Endothelial cell (in vitro differentiated cells): ENCODE results near the gene RASAL3. TPM values are rescaled to one million over a fixed set of nuclear protein-coding genes. Genes with fewer than 3 reads are reported as not detected.

ENCODE experiments used
- DNase-seq: peaks from one replicate; pipeline ENCODE4 v3.0.0; 2021; ENCODE audit warnings: low spot score
- H3K27ac Mint-ChIP-seq: one replicate; pipeline ENCODE4 v1.8.0; 2021; ENCODE audit warnings: mixed read lengths, inconsistent platforms; ENCODE audit not compliant: unreplicated experiment
- H3K27me3 Mint-ChIP-seq: one replicate; pipeline ENCODE4 v1.8.0; 2021; ENCODE audit warnings: mild to moderate bottlenecking, moderate library complexity, mixed read lengths, inconsistent platforms; ENCODE audit not compliant: unreplicated experiment
- H3K36me3 Mint-ChIP-seq: one replicate; pipeline ENCODE4 v1.8.0; 2021; ENCODE audit warnings: mild to moderate bottlenecking, low read depth, mixed read lengths, inconsistent platforms; ENCODE audit not compliant: unreplicated experiment
- H3K4me1 Mint-ChIP-seq: one replicate; pipeline ENCODE4 v1.8.0; 2021; ENCODE audit warnings: mild to moderate bottlenecking, mixed read lengths, inconsistent platforms; ENCODE audit not compliant: unreplicated experiment
- H3K4me3 Mint-ChIP-seq: one replicate; pipeline ENCODE4 v1.8.0; 2021; ENCODE audit warnings: mild to moderate bottlenecking, mixed read lengths, inconsistent platforms; ENCODE audit not compliant: unreplicated experiment
- H3K9me3 Mint-ChIP-seq: one replicate; pipeline ENCODE4 v1.8.0; 2021; ENCODE audit warnings: mixed read lengths, inconsistent platforms; ENCODE audit not compliant: unreplicated experiment
- CTCF ChIP-seq: fragments of 200-600 bp; sonication (generic); IDR thresholded peaks from one replicate; pipeline ENCODE4 v1.5.0; 2021; ENCODE audit warnings: antibody characterized with exemption; ENCODE audit not compliant: unreplicated experiment
- total RNA-seq: library from RNA; stranded (reverse); fragmentation: NEBNext Ultra II Directional; extraction: Animal tissue kit (Norgen Biotek cat#: 25700); gene quantifications from one replicate; pipeline ENCODE4 v1.2.1, GENCODE V29; 2021; ENCODE audit not compliant: unreplicated experiment

The RASAL3 gene
- total RNA-seq, 1 donor from 2014 or later = 1.5 TPM

DNA sequence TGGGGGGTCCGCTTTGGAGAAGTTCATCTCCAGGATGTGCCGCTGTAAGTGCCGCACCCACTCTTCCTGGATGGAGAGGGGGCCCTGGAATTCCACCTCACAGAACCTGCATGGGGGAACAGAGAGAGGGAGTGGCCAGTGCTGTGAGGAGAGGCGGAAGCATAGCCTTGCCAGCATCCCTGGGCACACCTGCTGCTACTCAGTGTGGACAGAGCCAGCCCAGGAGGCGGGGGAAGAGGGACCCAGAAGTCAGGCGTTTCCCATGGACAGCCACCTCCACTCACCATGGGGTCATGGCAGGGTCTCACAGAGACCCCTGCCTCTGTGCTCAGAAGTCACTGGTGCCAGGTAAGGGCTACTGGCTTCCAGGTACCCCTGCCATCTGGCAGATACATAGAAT is 41.2 kb downstream of the RASAL3 start:
- Mint-ChIP-seq H3K9me3 (no peaks in the 10 kb centered on the region), H3K36me3 (peaks cover 33% of the 10 kb centered on the region), H3K4me1 (peaks cover 3% of the 10 kb centered on the region), H3K27ac (no peak overlapping the region), H3K4me3 (peak overlapping the region; percentile 25), H3K27me3 (peaks cover 22% of the 10 kb centered on the region)
- no peak for DNase-seq
- no peak for TF ChIP-seq CTCF

GRCh38 chr19:15422296-15423075 is 41.9 kb downstream of the RASAL3 start:
- Mint-ChIP-seq H3K27ac (no peak overlapping the region), H3K36me3 (peaks cover 33% of the 10 kb centered on the region), H3K27me3 (peaks cover 23% of the 10 kb centered on the region), H3K4me3 (peak overlapping the region; percentile 77), H3K4me1 (peaks cover 9% of the 10 kb centered on the region), H3K9me3 (no peaks in the 10 kb centered on the region)
- TF ChIP-seq CTCF = no peak
- no peak for DNase-seq

DNA sequence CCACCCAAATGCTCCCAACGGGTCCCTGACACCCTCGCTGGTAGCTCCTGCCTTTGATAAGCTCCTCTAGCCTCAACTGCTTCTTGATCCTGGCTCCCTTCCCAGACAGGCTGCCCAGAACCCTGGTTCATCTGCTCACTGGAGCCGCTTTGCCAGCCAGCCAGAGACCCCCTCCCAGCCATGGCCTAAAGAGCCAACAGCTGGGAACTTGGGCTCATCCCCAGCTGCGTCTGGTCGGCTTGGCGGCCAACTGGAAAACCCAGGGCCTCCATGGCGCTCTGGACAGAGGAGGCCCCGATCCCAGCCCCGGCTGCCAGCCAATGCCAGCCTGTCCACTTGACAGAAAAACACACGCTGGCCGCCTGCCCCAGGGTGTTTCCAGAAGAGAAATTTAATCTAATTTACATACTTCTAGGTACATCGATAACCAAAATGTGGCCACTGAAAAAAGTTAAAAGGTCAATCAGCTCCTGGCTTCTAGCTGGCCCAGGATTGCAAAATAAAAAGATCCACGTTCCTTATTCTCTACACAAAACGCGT is 42.6 kb downstream of the RASAL3 start:
- Mint-ChIP-seq H3K4me1 (peaks cover 14% of the 10 kb centered on the region), H3K4me3 (peak overlapping the region; percentile 77), H3K36me3 (peaks cover 28% of the 10 kb centered on the region), H3K27ac (no peak overlapping the region), H3K27me3 (peaks cover 18% of the 10 kb centered on the region), H3K9me3 (no peaks in the 10 kb centered on the region)
- no peak for DNase-seq
- TF ChIP-seq CTCF = no peak

- Mint-ChIP-seq H3K4me3 (no peak overlapping the region), H3K9me3 (no peaks in the 10 kb centered on the region), H3K4me1 (peaks cover 18% of the 10 kb centered on the region), H3K27ac (no peak overlapping the region), H3K36me3 (peaks cover 24% of the 10 kb centered on the region), H3K27me3 (peaks cover 14% of the 10 kb centered on the region)
- no peak for TF ChIP-seq CTCF
- no peak for DNase-seq
Measured at GRCh38 chr19:15421136-15421695, 43.1 kb downstream of the RASAL3 start.
